Stimulated activated CD4-positive, alpha-beta T cell treated with anti-CD3 and anti-CD28 coated beads, Interleukin-2, amount 100 ng/mL, for 48 hours (primary cell): Measurements from ENCODE around the gene DOCK10.
A peak's percentile ranks its signal among the peaks of the same experiment; 100 is the strongest.
"Not testable (repeated sequence)": the region's sequence is repeated elsewhere in the genome, so short reads cannot be mapped to it uniquely, and the experiment has no call there.

Experiments used
- DNase-seq, 2 donors: peaks; one replicate each; pipeline ENCODE4 v3.0.0-alpha.2; 2020

DOCK10 gene

GRCh38 chr2:225041851-225042799 lies at the start of gene DOCK10:
Gene DOCK10 (minus strand): TSS chr2:225042468. CDS start chr2:225042374, 94 bp downstream.
- peak in 1 of 2 donors; percentile 44 for DNase-seq

- no peak for DNase-seq
These were observed 49.1 kb upstream of the DOCK10 start for GRCh38 chr2:225091336-225091735.

- no peak for DNase-seq
These were observed 48.5 kb upstream of the DOCK10 start for GRCh38 chr2:225090746-225091145.

DNA sequence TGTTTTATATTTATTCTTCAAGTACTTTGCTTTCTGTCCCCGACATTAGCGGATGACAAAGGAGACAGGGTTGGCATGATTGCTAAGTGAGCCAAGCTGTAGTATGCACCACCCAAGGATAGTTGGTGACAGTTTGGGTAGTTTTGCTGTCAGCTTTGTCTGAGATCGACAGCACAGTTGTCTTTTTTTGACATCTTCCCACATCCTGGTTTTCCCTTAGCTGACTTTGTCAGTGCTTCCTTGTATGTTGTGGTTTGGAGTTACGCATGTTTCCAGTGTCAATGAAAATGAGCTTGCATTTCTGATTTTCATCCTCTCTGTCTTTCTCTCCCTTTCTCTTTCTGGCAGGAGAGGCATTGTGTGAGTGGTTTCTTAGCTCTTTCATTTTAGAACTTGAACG lies 44.6 kb upstream of the DOCK10 start:
- DNase-seq = no peak

DNA sequence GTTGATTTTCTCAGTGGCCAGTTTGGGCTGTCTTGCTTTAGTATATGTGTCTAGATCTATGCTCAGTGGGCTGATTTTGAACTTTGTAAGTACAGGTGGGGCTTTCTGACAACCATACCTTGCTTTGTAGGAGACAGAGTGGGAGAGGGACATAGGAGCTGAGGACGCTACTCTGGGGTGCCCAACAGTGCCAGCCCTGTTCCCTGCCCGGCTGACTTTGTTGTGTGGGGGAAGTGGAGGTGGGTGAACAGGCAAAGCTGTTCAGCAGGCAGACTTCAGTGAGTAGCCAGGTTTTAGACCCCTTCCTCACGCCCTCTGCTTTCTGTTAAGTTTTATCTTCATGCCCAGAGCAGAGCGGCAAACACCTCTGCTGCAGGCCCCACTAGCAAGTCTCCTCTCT lies 44.2 kb upstream of the DOCK10 start:
- no peak for DNase-seq

DNA sequence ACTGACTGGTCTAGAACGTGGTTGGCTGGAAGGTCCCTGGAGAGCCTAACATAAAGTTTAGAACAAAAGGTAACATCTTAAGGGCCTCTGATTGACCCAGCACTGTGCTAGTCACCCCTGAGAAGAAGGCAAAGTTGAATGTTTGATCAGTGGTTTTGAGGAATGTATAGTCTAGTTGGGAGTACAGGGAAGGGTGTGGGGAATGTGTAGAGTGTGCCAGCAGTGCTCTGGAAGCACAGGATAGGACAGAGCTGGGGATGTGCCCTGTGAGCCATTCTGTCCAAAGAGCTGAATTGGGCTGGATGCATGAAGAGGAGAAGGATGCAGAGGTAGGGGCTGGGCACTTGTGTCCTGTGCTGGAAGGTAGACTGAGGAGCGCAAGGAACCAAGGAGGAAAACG lies 41.0 kb upstream of the DOCK10 start:
- DNase-seq = no peak

DNA sequence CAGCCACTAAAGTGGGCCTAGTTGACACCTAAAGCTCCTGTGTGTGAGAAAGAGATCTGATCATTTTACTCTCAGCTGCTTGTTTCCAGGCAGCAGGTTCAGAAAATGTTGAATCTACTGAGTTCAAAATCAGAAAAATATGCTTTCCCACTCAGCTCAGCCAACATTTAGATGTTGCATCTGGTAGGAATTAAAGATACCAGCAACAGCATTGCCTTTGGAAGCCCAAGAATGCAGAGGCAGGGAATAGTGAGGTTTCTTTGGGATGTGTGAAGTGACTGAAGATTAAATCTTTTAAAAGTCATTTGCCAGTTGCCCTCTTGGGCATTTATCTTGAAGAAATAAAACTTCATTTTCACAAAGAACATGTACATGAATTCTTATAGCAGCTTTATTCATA lies 33.9 kb upstream of the DOCK10 start:
- DNase-seq = no peak

DNA sequence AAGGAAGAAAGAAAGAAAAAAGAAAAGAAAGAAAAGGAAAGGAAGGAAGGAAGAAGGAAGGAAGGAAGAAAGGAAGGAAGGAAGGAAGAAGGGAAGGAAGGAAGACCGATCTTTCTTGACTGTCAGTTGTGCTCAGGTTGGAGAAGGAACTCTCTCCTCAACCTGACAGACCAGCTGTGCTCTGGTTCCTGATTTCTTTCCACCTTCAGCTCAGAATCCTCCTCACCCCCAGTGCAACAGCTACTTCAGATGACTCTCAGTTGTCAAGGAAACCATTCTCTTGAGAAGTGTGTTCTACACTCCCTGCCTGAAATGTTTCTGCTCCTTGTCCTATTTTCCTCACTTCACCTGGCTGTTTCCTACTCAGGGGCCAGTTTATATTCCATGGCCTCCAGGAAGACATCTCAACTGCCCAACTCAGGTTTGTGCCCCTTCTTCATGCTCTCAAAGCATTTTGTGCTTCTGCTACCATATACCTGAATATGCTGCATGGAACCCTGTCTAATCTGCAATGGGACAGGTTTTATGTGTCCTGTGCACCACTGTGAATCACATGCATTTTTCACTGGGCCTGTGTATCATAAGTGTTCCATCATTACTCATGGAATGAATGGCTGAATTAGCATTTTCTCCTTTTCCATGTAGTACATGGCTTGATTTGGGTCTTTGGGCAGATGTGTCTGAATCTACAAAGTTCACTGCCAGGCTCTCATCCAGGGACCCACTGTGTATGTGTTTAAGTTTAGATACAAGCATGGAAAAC lies 32.8 kb upstream of the DOCK10 start:
- no peak for DNase-seq

DNA sequence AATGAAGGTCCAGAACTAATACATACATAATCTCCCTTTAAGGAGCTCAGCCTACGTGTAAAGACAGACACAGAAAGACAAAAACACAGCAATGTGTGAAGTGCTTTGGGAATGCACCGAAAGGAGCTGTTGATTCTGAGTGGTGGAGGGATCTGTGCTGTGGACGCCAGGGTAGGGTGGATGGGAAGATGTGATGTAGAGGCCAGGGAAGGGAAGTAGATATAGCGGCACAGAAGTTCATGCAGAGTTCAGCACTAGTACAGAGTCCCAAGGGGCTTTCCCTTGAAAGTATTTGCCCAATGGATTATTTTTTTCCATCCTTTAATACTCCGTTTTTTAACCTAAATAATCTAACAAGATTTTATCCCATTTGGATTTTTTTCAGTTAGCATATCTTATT lies 32.1 kb upstream of the DOCK10 start:
- DNase-seq = no peak

- no peak for DNase-seq
These were observed 30.9 kb upstream of the DOCK10 start for GRCh38 chr2:225073198-225073597.

DNA sequence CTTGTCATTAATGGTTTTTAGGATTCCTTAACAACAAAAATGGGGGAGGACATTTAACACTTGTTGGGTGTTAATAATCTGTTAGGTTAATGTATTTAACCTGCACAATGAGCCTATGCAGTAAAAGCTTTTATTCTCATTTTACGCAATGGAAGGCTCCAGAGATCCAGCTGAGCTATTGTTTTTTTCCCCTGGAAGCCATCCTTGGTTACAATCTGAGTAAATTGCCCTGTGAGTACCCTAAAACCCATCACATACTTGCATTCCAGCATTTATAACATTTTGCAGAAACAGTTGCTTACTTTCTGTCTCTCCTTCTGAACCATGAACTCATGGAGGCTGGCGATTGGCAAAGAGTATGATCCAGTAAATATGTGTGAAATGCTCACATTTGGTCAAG lies 30.2 kb upstream of the DOCK10 start:
- no peak for DNase-seq

GRCh38 chr2:225070811-225071210 lies 28.5 kb upstream of the DOCK10 start:
- no peak for DNase-seq

GRCh38 chr2:225069966-225070365 lies 27.7 kb upstream of the DOCK10 start:
- DNase-seq = no peak

DNA sequence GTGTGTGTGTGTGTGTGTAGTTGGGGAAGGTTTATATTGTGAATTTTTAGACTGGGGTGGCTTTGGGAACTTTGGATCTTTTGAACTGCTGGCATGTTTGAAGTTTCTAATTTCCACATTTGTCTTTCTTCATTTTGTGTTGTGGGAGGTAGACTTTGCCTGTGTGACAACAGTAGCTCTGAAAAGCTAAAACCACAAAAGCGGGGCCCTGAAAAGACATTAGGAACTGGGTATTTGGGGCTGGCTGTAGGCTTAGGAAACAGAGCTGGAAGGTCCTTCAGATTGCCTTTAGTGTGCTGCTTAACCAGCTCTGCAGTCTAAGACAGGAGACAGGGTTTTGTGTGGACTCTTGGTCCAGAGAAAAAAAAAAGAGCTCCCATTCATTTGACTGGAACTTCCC lies 27.2 kb upstream of the DOCK10 start:
- DNase-seq = no peak

DNA sequence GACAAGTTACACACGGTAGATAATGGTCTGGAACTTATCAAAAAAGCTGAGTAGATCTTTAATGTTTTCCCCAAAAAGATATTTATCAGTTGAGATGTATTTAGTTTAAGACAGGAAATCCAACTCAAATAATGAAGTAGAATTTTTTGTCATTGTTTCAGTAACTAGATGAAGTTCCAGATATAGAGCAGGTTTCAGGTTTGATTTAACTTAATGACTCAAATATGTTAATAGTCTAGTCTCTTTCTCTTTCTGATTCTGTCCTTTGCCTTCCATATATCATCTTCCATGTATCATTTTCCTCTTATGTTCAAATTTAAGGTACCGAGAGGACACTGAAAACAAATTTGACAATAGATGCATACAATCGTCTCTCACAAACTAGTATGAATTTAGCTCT lies 23.6 kb upstream of the DOCK10 start:
- no peak for DNase-seq

- DNase-seq = no peak
These were observed 22.7 kb upstream of the DOCK10 start for GRCh38 chr2:225064928-225065327.

GRCh38 chr2:225064362-225064761 lies 22.1 kb upstream of the DOCK10 start:
- no peak for DNase-seq

DNA sequence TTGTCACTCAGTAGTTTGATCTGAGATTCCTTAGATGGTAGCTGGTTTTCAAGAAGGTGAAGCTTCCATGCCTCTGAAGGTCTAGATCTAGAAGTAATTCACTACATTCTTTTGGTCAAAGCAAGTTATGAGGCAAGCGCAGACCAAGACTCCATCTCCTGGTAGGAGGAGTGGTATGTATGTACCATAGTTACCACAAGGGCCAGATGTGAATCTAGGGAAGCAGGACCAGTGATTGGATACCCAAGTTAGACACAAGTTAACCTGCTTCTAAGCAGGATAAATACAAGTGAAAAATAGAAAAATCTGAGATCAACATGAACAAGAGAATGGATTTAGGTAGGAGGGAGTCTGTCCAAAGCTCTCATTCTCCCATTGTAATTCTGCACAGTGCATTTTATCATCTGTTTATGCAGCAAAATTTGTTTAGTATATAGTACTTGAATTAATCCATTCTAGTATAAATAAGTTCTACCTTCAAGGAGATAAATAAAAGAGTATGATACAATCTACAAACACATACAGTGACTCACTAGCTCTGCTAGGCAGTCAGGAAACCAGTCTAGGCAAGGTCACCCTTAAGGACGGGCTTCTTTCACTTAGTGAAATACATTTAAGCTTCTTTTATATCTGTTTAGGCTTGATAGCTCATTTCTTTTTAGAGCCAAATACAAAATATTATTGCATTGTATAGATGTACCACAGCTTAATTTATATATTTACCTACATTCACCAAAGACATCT lies 14.2 kb upstream of the DOCK10 start:
- DNase-seq = no peak

DNA sequence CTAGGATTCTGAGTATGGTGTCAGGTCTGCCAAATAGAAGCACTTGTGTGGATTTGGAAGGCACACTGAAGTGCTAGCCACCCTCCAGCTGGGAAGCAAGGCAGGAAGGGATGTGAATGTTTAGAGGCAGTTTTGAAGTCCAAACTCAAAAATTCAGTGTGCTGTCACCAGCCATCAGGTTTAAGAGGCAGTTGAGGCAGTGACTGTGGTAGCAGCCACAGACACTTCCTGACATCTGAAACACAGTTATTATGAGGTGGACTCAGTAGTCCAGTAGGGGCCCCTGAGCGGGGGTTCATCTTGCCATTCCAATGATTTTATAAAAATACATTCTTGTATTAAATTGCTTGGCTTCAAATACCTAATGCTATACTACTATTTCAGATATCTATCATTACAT lies 13.4 kb upstream of the DOCK10 start:
- no peak for DNase-seq

- no peak for DNase-seq
These were observed 10.4 kb upstream of the DOCK10 start for GRCh38 chr2:225052703-225053102.

GRCh38 chr2:225047502-225047901 lies 5.2 kb upstream of the DOCK10 start:
- not testable (repeated sequence) for DNase-seq

GRCh38 chr2:225042800-225043167 lies 516 bp upstream of the DOCK10 start:
- DNase-seq = no peak

DNA sequence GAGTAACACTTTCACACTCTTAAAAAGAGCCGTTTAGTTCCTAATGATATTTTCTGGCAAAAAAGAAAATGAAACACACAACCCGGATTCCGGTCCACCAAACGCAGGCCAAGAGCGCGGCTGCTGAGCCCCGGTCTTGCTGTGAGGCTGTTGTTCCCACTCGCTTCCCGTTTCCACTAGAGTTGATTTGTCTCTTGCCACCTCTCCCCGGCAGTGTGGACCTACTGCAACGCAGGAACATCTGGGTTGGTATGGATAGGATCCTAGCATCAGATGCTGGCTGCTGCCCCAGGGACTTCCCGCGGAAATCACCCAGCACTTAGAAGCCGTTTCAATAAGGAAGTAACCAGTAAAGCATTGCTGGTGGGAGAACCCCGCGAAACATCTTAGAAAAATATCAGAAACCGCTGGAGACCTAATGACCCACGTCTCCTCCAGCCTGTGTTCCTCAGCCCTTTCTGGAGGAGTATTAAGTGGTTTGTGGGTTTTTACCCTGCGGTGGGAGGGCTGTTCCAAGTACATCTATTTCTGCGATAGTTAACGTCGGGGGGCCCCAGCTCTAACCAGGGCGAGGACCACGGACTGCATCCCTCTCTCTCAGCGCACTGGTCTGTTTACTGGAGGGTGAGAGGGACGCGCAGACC lies 939 bp downstream of the DOCK10 start:
- peak; percentile 52 to 53 for DNase-seq
